Effector memory CD4-positive, alpha-beta T cell (primary cell): ENCODE results near the gene PITPNM3.

Experiments used
- DNase-seq, 3 donors: peaks; one replicate each; pipeline ENCODE4 v3.0.0-alpha.2; 2020
- H3K27ac ChIP-seq: 2 replicates; pipeline ENCODE4 v1.7.0; 2013; ENCODE audit warnings: mild to moderate bottlenecking, low read length, moderate library complexity; ENCODE audit not compliant: insufficient read depth, poor library complexity, severe bottlenecking
- H3K27me3 ChIP-seq: replicated peaks from 2 replicates; pipeline ENCODE4 v1.7.0; 2013; ENCODE audit warnings: mild to moderate bottlenecking, low read length; ENCODE audit not compliant: insufficient read depth, control insufficient read depth, poor library complexity, severe bottlenecking
- H3K36me3 ChIP-seq: 2 replicates; pipeline ENCODE4 v1.7.0; 2013; ENCODE audit warnings: mild to moderate bottlenecking, low read length, moderate library complexity; ENCODE audit not compliant: control insufficient read depth, insufficient read depth
- H3K4me1 ChIP-seq: 2 replicates; pipeline ENCODE4 v1.7.0; 2013; ENCODE audit warnings: low read length, mild to moderate bottlenecking; ENCODE audit not compliant: control insufficient read depth, insufficient read depth, poor library complexity, severe bottlenecking
- H3K4me3 ChIP-seq: 2 replicates; pipeline ENCODE4 v1.7.0; 2013; ENCODE audit warnings: low read length, low read depth, mild to moderate bottlenecking; ENCODE audit not compliant: insufficient read depth, poor library complexity, severe bottlenecking
- H3K9me3 ChIP-seq: 2 replicates; pipeline ENCODE4 v1.7.0; 2013; ENCODE audit warnings: mild to moderate bottlenecking, low read length, moderate library complexity; ENCODE audit not compliant: control insufficient read depth

The PITPNM3 gene

GRCh38 chr17:6456914-6457687 is 99.3 kb downstream of the PITPNM3 start:
- H3K27ac ChIP-seq = no peak overlapping the region
- H3K4me3 ChIP-seq = no peak overlapping the region
- no peaks in the 10 kb centered on the region for H3K9me3 ChIP-seq
- peaks cover 6% of the 10 kb centered on the region for H3K4me1 ChIP-seq
- H3K27me3 ChIP-seq = no peaks in the 10 kb centered on the region
- DNase-seq = no peak
- no peaks in the 10 kb centered on the region for H3K36me3 ChIP-seq

GRCh38 chr17:6456321-6456720 is 100.0 kb downstream of the PITPNM3 start:
- no peaks in the 10 kb centered on the region for H3K36me3 ChIP-seq
- DNase-seq = no peak
- H3K27ac ChIP-seq = no peak overlapping the region
- no peaks in the 10 kb centered on the region for H3K27me3 ChIP-seq
- H3K4me3 ChIP-seq = no peak overlapping the region
- no peaks in the 10 kb centered on the region for H3K9me3 ChIP-seq
- peaks cover 6% of the 10 kb centered on the region for H3K4me1 ChIP-seq

DNA sequence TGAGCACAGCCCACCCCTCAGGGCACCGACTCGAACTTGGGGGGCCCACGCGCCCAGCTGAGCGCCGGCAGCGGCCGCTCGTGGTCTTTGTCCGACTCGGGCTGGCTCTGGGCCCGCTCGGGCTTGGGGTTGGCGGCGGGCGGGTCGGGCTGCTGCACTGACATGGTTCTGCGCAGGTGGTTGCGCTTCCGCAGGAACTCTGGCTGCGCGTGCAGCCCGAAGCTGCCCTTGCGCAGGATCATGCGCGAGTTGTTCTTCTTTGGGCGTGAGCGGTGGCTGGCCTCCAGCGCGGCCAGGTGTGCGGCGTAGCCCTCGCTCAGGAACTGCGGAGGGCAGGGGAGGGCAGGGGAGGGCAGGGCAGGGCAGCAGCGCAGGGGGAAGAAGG is 101.0 kb downstream of the PITPNM3 start:
- Histone ChIP-seq H3K4me3 (peak overlapping the region; percentile 41), H3K27ac (no peak overlapping the region), H3K27me3 (no peaks in the 10 kb centered on the region), H3K4me1 (peaks cover 6% of the 10 kb centered on the region), H3K36me3 (no peaks in the 10 kb centered on the region), H3K9me3 (no peaks in the 10 kb centered on the region)
- no peak for DNase-seq

GRCh38 chr17:6454495-6455320 is 101.6 kb downstream of the PITPNM3 start:
- DNase-seq = no peak
- peak overlapping the region; percentile 41 for H3K4me3 ChIP-seq
- no peak overlapping the region for H3K27ac ChIP-seq
- no peaks in the 10 kb centered on the region for H3K36me3 ChIP-seq
- no peaks in the 10 kb centered on the region for H3K9me3 ChIP-seq
- H3K4me1 ChIP-seq = peaks cover 6% of the 10 kb centered on the region
- no peaks in the 10 kb centered on the region for H3K27me3 ChIP-seq

- Histone ChIP-seq H3K36me3 (no peaks in the 10 kb centered on the region), H3K4me3 (no peak overlapping the region), H3K27ac (no peak overlapping the region), H3K27me3 (no peaks in the 10 kb centered on the region), H3K4me1 (peaks cover 6% of the 10 kb centered on the region), H3K9me3 (no peaks in the 10 kb centered on the region)
- DNase-seq = no peak
Measured at GRCh38 chr17:6453279-6454024, 102.9 kb downstream of the PITPNM3 start.

GRCh38 chr17:6452471-6453266 is 103.7 kb downstream of the PITPNM3 start:
- Histone ChIP-seq H3K4me3 (no peak overlapping the region), H3K27me3 (no peaks in the 10 kb centered on the region), H3K4me1 (peaks cover 6% of the 10 kb centered on the region), H3K27ac (no peak overlapping the region), H3K9me3 (no peaks in the 10 kb centered on the region), H3K36me3 (no peaks in the 10 kb centered on the region)
- DNase-seq = no peak

GRCh38 chr17:6450926-6451832 is 105.2 kb downstream of the PITPNM3 start:
- H3K9me3 ChIP-seq = no peaks in the 10 kb centered on the region
- peaks cover 6% of the 10 kb centered on the region for H3K4me1 ChIP-seq
- H3K4me3 ChIP-seq = no peak overlapping the region
- H3K27ac ChIP-seq = no peak overlapping the region
- no peaks in the 10 kb centered on the region for H3K36me3 ChIP-seq
- no peaks in the 10 kb centered on the region for H3K27me3 ChIP-seq
- DNase-seq = no peak

DNA sequence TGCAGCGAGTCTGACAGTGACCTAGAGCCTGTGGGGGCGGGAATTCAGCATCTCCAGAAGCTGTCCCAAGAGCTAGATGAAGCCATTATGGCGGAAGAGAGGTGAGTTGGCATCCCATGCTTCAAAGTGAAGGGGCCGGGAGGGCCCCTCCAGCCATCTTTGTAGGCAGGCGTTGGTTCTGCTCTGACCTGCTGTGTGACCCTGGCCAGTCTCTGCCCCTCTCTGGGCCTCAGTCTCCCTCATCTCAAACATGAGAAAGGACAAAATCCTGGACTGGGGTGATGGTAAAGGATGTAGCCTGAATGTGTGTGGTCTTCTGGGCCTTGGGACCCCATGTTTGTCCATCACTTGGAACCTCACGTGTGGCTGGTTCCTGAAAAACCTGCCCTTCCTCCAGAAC is 107.0 kb downstream of the PITPNM3 start:
- Histone ChIP-seq H3K36me3 (no peaks in the 10 kb centered on the region), H3K4me3 (no peak overlapping the region), H3K27ac (no peak overlapping the region), H3K4me1 (peaks cover 4% of the 10 kb centered on the region), H3K9me3 (no peaks in the 10 kb centered on the region), H3K27me3 (no peaks in the 10 kb centered on the region)
- DNase-seq = no peak

DNA sequence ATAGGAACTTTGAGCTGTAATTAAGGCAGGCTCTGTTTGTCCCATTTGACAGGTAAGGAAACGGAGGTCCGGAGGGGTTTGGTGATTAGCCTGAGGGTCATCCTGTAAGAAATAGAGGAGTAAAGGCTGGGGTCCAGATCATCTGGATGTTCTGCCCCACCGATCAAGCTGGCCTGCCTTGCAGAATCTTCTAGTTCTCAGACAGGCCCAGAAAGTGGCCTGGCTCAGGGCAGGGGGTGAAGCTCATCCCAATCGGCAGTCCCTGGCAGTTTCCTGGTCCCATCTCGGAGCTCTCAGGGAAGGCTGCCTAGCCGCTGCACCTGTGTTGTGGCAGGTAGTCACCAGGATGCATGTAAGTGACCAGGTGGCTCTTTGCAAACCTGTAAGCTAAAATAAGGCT is 107.9 kb downstream of the PITPNM3 start:
- H3K9me3 ChIP-seq = no peaks in the 10 kb centered on the region
- no peaks in the 10 kb centered on the region for H3K27me3 ChIP-seq
- peaks cover 10% of the 10 kb centered on the region for H3K4me1 ChIP-seq
- no peak for DNase-seq
- H3K36me3 ChIP-seq = no peaks in the 10 kb centered on the region
- H3K4me3 ChIP-seq = no peak overlapping the region
- H3K27ac ChIP-seq = no peak overlapping the region
